Neural cell (in vitro differentiated cells): Measurements from ENCODE around the gene SPTBN1.

ENCODE experiments used
- EP300 ChIP-seq: fragments of 450-650 bp; conservative IDR thresholded peaks from 2 replicates; pipeline ENCODE4 v1.6.1; 2014; ENCODE audit warnings: antibody characterized with exemption, mild to moderate bottlenecking, moderate library complexity; ENCODE audit not compliant: poor library complexity, severe bottlenecking
- EZH2 ChIP-seq: fragments of 200-600, 300-800 bp; shearing (Covaris generic), sonication (generic); IDR thresholded peaks from 2 replicates; pipeline ENCODE4 v1.6.1; 2014; ENCODE audit warnings: antibody characterized with exemption, low read length, borderline replicate concordance, mild to moderate bottlenecking; ENCODE audit not compliant: insufficient read depth, poor library complexity, severe bottlenecking
- MXI1 ChIP-seq: fragments of 450-650 bp; conservative IDR thresholded peaks from 2 replicates; pipeline ENCODE4 v1.6.1; 2014; ENCODE audit warnings: antibody characterized with exemption, mild to moderate bottlenecking; ENCODE audit not compliant: poor library complexity, severe bottlenecking
- POLR2AphosphoS5 ChIP-seq: IDR thresholded peaks from 2 replicates; pipeline ENCODE4 v1.6.1; 2012
- RAD21 ChIP-seq: fragments of 450-650 bp; conservative IDR thresholded peaks from 2 replicates; pipeline ENCODE4 v1.6.1; 2014; ENCODE audit warnings: antibody characterized with exemption, mild to moderate bottlenecking, moderate library complexity
- SMC3 ChIP-seq: fragments of 450-650 bp; conservative IDR thresholded peaks from 2 replicates; pipeline ENCODE4 v1.6.1; 2014; ENCODE audit warnings: antibody characterized with exemption, mild to moderate bottlenecking, moderate library complexity; ENCODE audit not compliant: poor library complexity
- TAF1 ChIP-seq: IDR thresholded peaks from 2 replicates; pipeline ENCODE4 v1.6.1; 2012; ENCODE audit warnings: low read depth
- TF ChIP-seq, protein P1 (sequence below): fragments of 450-650 bp; IDR thresholded peaks from 2 replicates; pipeline ENCODE4 v1.5.1; 2014; ENCODE audit warnings: antibody characterized with exemption, mild to moderate bottlenecking, moderate library complexity; ENCODE audit not compliant: poor library complexity, severe bottlenecking
- TF ChIP-seq, protein P2 (sequence below): IDR thresholded peaks from 2 replicates; pipeline ENCODE4 v1.6.1; 2012; ENCODE audit warnings: borderline replicate concordance

DNA sequence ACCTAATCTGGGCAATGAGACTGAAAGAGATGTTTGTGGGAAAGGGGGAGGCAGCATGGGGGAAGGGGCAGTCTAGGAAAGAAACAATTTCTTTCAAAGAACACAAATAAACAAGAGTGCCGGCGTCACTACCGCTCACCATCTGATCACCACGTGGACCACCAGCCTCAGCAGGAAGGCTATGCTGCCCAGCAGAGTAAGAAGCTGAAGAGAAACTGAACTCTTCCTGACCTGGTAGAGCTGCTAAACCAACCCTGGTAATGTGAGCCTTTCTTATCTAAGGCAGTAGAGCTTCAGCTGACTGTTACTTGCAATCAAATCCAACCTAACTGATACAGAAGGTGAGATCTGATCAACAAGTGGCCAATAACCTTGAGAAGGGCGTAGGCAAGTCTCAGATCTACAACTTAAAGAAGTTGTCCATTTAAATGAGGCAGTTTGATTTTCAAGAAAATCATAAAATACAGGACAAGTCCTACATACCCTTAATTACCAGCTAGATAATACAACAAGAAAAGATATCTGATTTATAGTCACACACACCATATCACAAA lies 44.2 kb upstream of the SPTBN1 start:
- TF ChIP-seq, protein P1, sequence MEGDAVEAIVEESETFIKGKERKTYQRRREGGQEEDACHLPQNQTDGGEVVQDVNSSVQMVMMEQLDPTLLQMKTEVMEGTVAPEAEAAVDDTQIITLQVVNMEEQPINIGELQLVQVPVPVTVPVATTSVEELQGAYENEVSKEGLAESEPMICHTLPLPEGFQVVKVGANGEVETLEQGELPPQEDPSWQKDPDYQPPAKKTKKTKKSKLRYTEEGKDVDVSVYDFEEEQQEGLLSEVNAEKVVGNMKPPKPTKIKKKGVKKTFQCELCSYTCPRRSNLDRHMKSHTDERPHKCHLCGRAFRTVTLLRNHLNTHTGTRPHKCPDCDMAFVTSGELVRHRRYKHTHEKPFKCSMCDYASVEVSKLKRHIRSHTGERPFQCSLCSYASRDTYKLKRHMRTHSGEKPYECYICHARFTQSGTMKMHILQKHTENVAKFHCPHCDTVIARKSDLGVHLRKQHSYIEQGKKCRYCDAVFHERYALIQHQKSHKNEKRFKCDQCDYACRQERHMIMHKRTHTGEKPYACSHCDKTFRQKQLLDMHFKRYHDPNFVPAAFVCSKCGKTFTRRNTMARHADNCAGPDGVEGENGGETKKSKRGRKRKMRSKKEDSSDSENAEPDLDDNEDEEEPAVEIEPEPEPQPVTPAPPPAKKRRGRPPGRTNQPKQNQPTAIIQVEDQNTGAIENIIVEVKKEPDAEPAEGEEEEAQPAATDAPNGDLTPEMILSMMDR, result no peak
- TF ChIP-seq POLR2AphosphoS5, result no peak
- TF ChIP-seq EZH2, result no peak
- no peak for TF ChIP-seq EP300
- TF ChIP-seq, protein P2, sequence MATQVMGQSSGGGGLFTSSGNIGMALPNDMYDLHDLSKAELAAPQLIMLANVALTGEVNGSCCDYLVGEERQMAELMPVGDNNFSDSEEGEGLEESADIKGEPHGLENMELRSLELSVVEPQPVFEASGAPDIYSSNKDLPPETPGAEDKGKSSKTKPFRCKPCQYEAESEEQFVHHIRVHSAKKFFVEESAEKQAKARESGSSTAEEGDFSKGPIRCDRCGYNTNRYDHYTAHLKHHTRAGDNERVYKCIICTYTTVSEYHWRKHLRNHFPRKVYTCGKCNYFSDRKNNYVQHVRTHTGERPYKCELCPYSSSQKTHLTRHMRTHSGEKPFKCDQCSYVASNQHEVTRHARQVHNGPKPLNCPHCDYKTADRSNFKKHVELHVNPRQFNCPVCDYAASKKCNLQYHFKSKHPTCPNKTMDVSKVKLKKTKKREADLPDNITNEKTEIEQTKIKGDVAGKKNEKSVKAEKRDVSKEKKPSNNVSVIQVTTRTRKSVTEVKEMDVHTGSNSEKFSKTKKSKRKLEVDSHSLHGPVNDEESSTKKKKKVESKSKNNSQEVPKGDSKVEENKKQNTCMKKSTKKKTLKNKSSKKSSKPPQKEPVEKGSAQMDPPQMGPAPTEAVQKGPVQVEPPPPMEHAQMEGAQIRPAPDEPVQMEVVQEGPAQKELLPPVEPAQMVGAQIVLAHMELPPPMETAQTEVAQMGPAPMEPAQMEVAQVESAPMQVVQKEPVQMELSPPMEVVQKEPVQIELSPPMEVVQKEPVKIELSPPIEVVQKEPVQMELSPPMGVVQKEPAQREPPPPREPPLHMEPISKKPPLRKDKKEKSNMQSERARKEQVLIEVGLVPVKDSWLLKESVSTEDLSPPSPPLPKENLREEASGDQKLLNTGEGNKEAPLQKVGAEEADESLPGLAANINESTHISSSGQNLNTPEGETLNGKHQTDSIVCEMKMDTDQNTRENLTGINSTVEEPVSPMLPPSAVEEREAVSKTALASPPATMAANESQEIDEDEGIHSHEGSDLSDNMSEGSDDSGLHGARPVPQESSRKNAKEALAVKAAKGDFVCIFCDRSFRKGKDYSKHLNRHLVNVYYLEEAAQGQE, result no peak
- TF ChIP-seq RAD21, result no peak
- no peak for TF ChIP-seq SMC3
- no peak for TF ChIP-seq MXI1
- no peak for TF ChIP-seq TAF1
